Ammon's horn (tissue), 1 donor: ENCODE results near the gene RNASEH2A.

Source experiments
- DNase-seq: peaks from one replicate; pipeline ENCODE4 v3.0.0-alpha.2; 2016; ENCODE audit warnings: low spot score

Gene RNASEH2A

GRCh38 chr19:12806242-12807081 is at the start of gene RNASEH2A:
RNASEH2A (plus strand) TSS chr19:12806584; CDS start chr19:12806674, 90 bp downstream.
- peak; percentile 96 for DNase-seq

GRCh38 chr19:12757544-12758274 is 48.7 kb upstream of the RNASEH2A start:
- DNase-seq = peak; percentile 48

GRCh38 chr19:12759686-12760085 is 46.7 kb upstream of the RNASEH2A start:
- no peak for DNase-seq

GRCh38 chr19:12763100-12763499 is 43.3 kb upstream of the RNASEH2A start:
- no peak for DNase-seq

- no peak for DNase-seq
Observed at GRCh38 chr19:12764698-12765097, 41.7 kb upstream of the RNASEH2A start.

- DNase-seq = peak; percentile 69
Observed at GRCh38 chr19:12766051-12766521, 40.3 kb upstream of the RNASEH2A start.

- no peak for DNase-seq
Observed at GRCh38 chr19:12767150-12767549, 39.2 kb upstream of the RNASEH2A start.

GRCh38 chr19:12767666-12768065 is 38.7 kb upstream of the RNASEH2A start:
- no peak for DNase-seq

- DNase-seq = no peak
Observed at GRCh38 chr19:12769689-12770088, 36.7 kb upstream of the RNASEH2A start.

GRCh38 chr19:12770922-12771321 is 35.5 kb upstream of the RNASEH2A start:
- no peak for DNase-seq

GRCh38 chr19:12772323-12772722 is 34.1 kb upstream of the RNASEH2A start:
- DNase-seq = no peak

GRCh38 chr19:12773571-12773970 is 32.8 kb upstream of the RNASEH2A start:
- DNase-seq = no peak

- DNase-seq = no peak
Observed at GRCh38 chr19:12774588-12775555, 31.5 kb upstream of the RNASEH2A start, which contains the start of gene HOOK2. HOOK2 (minus strand) TSS chr19:12775552; CDS start chr19:12775449, 103 bp downstream.

GRCh38 chr19:12777217-12778016 is 29.0 kb upstream of the RNASEH2A start:
- peak; percentile 81 for DNase-seq

GRCh38 chr19:12778017-12778904 is 28.1 kb upstream of the RNASEH2A start:
- DNase-seq = no peak

- no peak for DNase-seq
Observed at GRCh38 chr19:12778905-12779161, 27.6 kb upstream of the RNASEH2A start.

GRCh38 chr19:12779162-12779993 is 27.0 kb upstream of the RNASEH2A start:
- no peak for DNase-seq

- no peak for DNase-seq
Observed at GRCh38 chr19:12782174-12782423, 24.3 kb upstream of the RNASEH2A start.
